Left renal cortex interstitium (tissue), 4 donors: ENCODE data around the gene MCEMP1. TPM values are rescaled to one million over a fixed set of nuclear protein-coding genes. Genes with fewer than 3 reads are reported as not detected.

ENCODE experiments used
- DNase-seq, 4 donors: peaks; one replicate each; pipeline ENCODE4 v3.0.0-alpha.2; 2013; ENCODE audit warnings: low read depth in 4 of 4, low spot score in 2 of 4, missing footprints in 1 of 4
- polyA plus RNA-seq, 4 donors: library from polyadenylated mRNA; unstranded; fragments of 120-200 nt; gene quantifications; one replicate each; pipeline ENCODE4 v1.2.1, GENCODE V29; 2013; ENCODE audit not compliant: insufficient read length in 4 of 4

Gene MCEMP1
- polyA plus RNA-seq, 4 donors, result 0.21 to 0.36 TPM; not detected in 2

DNA sequence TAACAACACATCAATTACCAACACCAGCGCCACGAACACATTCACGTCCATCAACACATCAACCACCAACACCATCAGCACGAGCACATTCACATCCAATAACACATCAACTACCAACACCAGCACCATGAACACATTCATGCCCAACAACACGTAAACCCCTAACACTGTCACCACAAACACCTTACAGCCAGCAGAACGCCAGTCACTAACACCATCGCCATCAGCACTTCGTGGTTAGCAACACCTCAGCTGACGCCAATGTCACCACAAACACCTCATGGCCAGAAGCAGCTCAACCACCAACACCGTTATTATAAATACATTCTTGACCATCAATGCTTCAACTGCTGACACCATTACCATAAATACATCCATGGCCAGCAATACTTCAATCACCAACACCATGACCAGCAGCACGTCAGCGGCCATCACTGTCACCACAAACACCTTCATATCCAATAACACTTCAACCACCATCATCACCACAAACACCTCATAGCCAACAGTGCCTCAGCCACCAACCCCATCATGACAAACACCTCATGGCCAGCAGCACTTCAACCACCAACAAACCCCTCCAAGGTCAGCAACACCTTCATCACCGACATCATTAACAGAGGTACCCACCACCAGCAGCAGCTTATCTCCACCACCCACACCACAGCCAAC lies 15.7 kb downstream of the MCEMP1 start:
- no peak for DNase-seq

DNA sequence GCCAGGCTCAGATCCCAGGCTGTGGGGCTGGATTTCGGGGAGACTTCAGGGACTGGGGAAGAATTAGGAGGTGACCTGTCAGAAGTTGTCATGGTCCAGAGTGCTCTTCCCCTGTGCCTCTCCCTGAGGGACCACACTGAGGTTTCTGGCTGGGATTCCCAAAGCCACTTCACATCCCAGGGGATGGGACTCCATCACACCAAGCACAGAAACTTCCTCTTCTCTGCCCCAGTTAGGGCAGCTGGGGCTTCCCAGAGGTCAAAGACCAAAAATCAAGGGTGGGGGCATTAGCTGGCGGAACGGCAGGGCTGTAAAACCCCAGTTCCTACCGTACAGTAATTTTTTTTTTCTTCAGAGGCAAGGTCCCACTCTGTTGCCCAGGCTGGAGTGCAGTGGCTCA lies 17.6 kb downstream of the MCEMP1 start:
- no peak for DNase-seq

DNA sequence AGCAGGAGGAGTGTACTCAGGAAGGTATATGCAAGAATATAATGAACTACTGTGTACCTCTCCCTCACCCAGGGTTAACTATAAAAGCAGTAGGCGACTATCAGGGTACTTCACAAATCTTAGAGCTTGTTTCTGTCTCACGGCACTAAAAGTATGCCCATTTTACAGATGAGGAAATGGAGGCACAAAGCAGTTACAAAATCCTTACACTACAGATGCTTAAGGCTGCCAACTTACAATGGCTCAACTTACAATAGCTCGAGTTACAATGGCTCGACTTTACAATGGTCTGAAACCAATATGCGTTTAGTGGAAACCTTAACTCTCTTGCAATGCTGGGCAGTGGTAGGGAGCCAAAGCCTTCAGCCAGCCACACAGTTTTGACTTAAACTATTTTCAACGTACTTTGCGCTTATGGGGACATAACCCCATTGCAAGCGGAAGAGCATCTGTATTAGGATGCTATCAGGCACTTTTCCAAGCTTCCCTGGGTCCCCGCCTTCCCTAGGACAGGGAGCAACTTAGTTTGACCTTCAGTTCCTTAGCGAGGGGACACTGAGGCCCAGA lies 20.9 kb downstream of the MCEMP1 start:
- DNase-seq, result no peak

DNA sequence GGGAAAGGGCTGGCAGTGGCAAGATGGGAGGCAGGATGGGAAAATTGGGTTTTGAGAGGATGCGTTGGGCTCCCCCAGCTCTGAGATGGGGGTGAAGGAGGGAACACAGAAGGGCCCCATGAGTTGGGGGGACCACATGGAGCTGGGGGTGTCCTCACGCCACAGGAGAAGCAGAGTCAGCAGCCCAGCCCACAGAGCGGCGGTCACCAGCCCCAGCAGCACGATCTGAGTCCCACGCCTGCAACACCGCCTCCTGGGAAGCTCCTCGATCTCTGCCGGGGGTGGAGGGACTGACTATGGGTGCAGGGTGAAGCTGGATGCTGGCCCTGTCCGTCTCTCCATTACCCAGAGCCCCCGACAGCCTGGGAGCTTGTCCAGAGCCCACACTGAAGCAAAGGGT lies 21.7 kb downstream of the MCEMP1 start:
- no peak for DNase-seq

DNA sequence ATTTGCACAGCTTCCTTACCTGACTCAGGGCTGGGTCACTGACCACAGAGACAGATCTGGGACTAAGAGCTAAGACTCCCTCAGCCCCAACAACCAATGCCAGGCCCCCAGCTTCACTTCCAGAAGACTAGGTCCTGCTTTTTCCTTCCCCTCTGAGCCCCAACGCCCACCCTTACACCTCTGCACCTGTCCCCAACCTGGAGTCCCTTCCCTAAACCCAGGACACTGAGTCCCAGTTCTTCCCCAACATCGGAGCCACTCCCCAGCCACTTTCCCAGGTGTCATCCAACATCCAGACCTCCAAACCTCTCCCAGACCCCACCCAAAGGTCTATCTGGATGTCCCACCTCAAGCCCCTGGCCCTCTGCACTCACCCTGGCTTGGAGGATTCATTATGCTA lies 22.1 kb downstream of the MCEMP1 start:
- DNase-seq, result no peak

DNA sequence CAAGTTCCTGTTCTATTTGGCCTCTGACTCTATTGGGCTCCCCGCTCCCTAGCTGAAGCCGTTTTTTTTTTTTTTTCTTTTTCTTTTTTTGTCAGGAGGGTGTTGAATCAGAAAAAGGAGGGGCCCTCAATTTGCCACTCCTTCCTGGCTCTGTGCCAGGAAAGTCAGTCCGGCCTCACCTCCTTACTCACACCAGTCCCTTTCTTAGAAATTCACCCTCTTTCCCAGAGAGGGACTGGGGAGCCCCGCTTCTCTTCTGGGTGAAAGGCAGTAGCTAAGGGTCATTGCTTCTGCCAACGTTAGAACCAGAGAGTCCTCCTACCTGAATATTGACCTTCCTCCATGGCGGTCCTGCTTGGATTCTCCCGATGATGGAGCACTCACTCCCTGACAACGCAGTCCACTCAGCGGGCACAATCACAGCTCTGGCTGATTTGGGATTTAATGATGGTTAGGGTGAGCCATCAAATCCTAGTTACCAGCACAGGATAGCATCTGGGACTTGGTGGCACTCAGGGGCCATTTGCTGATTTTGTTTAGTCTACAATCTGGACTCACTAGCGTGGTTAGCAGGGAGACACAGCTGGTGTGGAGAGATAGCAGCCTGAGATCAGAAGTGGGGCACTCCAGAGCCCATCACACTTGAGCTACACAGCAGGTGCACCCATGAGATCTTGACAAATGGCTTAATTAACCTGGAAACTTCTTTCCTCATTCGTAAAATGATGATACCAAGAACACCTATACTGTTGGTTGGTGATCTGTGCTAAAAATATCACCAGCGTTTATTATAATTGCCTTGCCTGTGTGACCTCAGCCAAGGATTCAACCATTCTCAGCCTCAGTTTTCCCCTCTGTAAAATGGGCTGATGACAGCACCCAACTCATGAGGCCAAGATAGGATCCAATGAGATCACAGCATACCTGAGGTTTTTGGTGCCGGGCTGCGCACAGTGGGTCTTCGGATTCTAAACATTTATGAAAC lies 22.8 kb downstream of the MCEMP1 start:
- DNase-seq, result no peak

DNA sequence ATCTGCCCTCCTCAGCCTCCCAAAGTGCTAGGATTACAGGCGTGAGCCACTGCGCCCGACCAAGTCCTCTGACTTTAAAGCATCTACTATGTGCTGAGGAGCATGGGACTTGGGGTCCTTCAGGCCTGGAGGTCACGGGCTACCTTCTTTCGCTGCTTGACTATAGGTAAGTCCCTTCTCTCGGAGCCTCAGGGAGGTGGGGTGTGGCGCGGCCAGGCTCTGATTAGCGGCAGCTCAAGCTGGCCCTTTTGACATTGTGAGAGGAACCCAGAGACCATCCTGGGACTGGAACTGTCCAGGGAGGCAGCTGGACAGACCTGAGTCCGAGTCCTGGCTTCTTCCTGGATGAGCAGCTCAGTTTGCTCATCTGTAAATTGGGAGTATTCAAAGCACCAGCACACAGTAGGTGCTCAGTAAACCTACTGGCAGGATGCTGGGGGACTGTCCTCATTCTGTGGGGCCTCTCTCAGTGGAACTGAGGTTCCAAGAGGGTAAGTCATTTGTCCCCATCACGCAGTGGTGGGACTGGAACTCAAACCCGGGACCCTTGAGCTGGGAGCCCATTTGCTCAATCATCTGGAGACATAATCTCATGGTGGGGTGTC lies 24.3 kb downstream of the MCEMP1 start:
- no peak for DNase-seq

DNA sequence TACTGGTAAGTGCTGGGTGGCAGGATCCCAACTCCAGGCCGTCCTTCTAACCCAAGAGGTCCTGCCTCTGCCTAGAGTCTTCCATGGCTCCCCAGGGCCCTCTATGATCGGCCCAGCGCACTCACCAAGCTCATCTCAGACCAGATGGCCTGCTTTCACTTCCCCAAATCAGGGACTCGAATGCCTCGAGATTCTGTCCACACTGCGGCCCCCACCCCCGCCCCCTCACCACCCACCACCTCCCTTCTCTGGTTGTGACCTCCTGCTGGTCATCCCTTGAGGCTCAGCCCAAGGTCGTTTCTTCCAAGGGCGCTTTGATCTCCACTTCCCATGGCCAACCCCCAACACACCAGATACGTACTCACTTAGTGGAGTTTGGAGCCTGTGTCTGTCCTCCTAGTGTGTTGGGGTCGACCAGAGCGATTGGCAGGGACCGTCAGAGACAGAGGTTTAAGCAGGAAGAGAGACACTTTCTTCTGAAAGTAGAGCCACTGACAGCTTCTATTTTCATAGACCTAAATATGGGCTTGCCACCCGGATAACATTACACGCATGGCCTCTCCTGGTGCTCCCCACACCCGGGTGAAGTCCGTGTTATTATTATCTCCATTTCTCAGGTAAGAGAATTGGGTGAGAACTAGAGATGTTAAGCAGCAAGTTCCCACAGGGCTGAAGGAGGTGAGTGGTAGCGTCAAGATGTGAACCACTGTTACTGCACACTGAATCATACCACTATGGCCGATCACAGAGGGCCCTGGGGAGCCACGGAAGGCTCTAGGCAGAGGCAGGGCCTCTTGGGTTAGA lies 25.0 kb downstream of the MCEMP1 start, which contains the start of gene FCER2:
Gene FCER2 (minus strand): TSS at position 478 of the 804 bp plus-strand sequence. CDS start 2,371 bp downstream, outside the sequence.
- no peak for DNase-seq

DNA sequence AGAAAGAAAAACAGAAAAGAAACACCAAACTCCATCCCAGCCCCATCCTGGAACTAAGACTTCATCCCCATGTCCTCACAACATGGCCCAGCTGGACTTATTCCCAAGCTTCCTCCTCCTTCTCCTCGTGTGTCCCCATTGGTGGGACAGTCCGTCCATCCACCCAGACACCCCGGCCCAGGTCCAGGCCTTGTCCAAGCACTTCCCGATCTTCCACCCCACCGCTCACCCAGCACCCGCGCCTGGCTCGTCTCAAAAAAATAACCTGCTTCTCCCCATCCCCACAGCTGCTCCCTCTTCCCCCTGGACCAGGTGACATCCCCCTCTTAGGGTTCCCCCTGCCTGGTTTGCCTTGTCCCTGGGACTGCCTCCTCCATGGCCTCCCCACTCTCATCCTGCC lies 26.4 kb downstream of the MCEMP1 start:
- no peak for DNase-seq

DNA sequence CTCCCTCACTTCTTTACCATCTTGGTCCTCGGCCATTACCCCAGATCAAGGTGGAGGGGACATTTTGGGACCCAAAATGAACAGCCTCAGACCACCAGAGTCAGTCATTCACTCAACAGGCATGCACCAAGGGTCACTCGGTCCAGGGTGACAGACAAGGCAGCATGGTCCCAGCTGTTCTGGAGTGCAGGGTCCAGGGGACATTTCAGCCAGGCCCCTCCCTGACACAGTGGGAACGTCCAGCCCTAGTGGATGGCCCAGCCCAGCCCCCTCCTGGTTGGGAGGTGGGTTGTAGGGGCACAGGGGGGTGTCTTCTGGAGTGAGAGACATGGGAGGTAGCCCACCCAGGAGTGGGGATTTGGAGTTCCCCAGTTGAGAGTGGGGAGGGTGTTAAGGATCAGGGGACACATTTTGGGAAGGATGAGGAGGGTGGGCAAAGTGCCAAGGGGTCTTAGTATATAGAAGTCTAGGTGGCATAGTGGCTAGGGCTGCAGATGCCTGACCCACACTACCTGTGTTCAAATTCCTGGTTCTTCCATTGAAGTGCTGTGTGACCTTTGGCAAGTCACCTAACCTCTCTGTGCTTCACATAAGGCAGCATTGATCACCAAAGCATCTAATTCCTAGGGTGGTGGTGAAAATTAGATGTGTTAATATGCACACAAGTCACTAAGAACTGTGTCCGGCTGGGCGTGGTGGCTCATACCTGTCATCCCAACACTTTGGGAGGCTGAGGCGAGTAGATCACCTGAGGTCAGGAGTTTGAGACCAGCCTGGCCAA lies 27.6 kb downstream of the MCEMP1 start:
- DNase-seq, result no peak

DNA sequence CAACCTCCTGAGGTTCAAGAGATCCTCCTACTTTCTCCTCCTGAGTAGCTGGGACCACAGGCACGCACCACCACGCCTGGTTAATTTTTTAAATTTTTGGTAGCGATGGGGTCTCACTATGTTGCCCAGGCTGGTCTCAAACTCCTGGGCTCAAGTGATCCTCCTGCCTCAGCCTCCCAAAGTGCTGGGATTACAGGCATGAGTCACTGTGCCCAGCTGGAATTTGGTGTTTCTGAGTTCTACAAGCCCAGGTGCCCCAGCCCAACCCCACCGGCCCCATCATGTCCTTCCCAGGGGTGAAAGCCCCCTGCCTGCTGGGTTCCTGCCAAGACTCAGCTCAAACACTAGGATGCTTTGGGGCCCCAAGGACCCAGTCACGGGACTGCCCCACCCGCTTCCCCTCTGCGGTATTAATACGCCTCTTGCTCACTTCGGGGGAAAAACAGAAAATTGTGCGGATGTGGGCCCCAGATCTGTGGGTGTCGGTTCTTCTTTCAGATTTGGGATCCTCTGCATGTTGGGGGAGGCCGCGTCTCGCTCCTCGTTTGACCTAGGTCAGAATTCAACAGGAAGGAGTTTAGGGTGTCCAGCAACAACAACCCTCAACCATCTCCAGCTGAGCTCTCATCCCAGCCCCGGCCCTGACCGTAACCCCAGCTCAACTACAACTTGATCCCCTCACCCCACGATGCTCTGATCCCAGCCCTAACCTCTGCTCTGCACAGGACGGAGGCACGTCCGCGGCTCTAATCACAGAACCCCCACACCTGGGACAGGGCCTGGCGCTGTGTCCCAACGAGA lies 28.7 kb downstream of the MCEMP1 start:
- DNase-seq, result no peak

DNA sequence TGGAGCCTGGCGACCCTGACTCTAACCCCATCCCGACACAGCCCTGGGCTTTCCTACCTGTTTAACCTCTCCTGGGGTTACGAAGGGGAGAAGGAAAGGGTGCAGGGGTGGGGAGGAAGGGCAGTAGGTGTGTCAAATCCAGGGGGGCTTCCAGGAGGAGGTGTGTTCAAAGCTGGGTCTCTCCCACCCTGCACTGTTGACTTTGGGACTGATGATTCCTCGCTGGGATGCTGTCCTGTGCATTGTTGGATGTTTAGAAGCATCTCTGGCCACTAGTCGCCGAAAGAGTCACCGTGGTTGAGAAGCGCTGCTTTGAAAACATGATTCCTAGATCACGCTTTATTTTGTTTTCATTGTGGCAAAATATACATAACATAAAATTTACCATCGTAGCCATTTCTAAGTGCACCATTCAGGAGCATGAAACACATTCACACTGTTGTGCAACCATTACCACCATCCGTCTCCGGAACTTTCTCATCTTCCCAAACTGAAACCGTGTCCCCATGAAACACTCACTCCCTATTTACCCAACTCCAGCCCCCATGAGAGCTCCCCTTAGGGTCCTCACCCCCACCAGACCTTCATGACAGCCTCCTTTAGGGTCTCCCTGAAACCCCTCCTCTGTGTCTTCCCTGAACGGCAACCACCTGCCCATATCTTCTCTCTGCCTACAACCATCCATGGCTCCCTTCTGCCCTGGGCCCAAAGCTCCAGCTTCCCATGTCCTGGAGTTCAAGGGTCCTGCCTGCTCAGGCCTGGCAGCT lies 29.5 kb downstream of the MCEMP1 start:
- DNase-seq, result no peak

DNA sequence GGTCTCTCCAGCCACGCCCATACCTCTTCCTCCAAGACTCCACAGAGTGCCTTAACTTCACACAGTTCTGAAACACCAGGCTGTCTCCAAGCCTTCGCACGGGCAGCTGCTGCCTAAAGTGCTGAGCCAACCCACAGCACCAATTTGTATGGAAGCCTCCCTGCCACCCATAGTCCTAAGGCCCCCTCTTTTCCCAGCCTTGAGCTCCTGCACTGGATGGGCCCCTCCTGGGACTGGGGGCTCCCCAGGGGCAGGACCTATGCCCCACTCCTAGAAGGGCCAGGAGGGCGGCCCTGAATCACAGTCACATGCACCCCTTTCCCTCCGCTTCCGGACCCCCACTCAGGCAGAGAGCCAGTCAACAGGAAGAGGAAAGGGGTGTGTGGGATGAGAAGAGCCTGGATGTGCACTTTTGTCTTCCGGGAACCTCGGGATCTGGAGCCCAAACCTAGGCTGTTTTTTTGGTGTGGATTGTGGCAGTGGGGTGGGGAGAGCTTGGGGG lies 30.1 kb downstream of the MCEMP1 start:
- no peak for DNase-seq

DNA sequence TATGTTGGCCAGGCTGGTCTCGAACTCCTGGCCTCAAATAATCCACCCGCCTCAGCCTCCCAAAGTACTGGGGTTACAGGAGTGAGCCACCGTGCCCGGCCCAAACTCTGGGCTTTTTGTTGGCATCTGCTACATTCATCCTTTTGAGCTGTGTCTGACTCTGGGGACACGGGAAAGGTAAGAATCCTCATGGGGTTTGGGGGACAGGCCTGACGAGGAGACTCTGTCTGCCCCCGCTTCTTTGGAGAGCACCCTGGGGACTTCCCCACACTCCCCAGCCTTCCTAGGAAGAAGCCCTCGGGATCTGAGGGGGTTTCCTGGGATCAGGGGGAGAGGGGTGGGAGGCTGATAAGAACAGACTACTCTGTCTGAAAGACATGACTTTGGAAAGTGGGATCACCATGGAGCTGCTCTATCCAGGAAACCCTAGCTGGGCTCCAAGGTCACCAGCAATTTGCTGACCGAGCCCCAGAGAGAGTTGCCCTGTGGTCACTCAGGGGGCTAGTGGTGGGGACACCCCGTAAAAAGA lies 33.1 kb downstream of the MCEMP1 start:
- DNase-seq, result no peak

DNA sequence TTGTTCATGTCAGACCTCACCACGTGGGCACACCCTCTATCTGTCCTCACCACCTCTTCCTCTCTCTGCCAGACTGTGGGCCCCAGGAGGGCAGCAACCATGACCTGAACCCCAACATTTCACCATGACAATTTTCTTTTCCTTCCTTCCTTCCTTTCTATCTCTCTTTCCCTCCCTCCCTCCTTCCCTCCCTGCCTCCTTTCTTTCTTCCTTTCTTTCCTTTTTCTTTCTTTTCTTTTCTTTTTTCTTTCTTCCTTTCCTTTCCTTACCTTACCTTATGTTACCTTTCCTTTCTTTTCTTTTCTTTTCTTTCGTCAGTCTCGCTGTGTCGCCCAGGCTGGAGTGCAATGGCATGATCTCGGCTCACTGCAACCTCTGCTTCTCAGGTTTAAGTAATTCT lies 33.7 kb downstream of the MCEMP1 start:
- DNase-seq, result no peak

DNA sequence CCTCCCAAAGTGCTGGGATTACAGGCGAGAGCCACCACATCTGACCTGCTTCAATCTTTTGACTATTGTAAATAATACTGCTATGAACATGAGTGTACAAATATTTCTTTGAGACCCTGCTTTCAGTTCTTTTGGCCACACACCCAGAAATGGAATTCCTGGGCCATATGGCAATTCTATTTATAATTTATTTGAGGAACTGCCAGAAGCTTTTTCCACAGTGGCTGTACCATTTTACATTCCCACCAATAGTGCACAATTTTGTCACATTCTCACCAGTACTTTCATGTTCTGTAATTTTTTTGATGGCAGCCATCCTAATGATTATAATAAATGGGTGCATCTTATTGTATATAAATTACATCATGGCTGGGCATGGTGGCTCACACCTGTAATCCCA lies 38.8 kb downstream of the MCEMP1 start:
- no peak for DNase-seq

DNA sequence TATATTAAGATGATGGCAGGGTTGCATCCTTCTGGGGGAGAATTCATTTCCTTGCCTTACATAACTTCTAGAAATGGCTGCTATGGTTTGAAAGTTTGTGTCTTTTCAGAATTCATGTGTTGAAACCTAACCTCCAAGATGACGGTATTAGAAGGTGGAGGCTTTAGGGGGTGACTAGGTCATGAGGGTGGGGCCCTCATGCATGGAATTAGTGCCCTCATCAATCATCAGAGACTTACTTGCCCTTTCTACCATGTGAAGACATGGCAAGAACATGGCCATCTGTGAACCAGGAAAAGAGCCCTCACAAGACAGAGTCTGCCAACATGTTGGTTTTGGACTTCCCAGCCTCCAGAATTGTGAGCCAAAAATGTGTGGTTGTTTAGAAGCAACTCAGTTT lies 39.9 kb downstream of the MCEMP1 start:
- DNase-seq, result no peak
